Panc1 (cell line): ENCODE results near the gene C11orf65. TPM values are rescaled to one million over a fixed set of nuclear protein-coding genes. Genes with fewer than 3 reads are reported as not detected.

ENCODE experiments used
- ATAC-seq: fragments of 200-7000 bp; cut with Tn5 transposase; 2 replicates; pipeline ENCODE4 v1.9.1; 2020; ENCODE audit warnings: mild to moderate bottlenecking, moderate library complexity
- Bru-seq: library from RNA; stranded (reverse); fragments of 400-500 nt; gene quantifications from one replicate; lab custom pipeline; 2021; lab: Mats Ljungman, UMichigan
- BruChase-seq, 2 experiments: library from RNA; stranded (reverse); fragments of 400-500 nt; gene quantifications; one replicate each; lab custom pipeline; 2021; lab: Mats Ljungman, UMichigan
- BruUV-seq: library from RNA; stranded (reverse); fragments of 400-500 nt; replicated peaks from 2 replicates; lab custom pipeline; 2021; lab: Mats Ljungman, UMichigan
- CTCF ChIA-PET: fragments of 300-600 bp; sonication (Branson Sonifier 250); formaldehyde crosslinking; loops from one replicate; lab custom pipeline; 2022; ENCODE audit warnings: antibody characterized with exemption; lab: Charles Lee
- POLR2A ChIA-PET: fragments of 300-600 bp; sonication (Branson Sonifier 250); formaldehyde crosslinking; loops from one replicate; lab custom pipeline; 2022; ENCODE audit warnings: antibody characterized with exemption; lab: Charles Lee
- DNase-seq: peaks from one replicate; pipeline ENCODE4 v3.0.0-alpha.2; 2010; ENCODE audit warnings: low read depth, low spot score
- H3K27ac ChIP-seq: 2 replicates; pipeline ENCODE4 v1.5.1; 2011; ENCODE audit warnings: mild to moderate bottlenecking, low read length, inconsistent platforms
- H3K27me3 ChIP-seq: fragments of 200-500 bp; sonication (Bioruptor generic); 2 replicates; pipeline ENCODE4 v1.6.0; 2014; ENCODE audit warnings: low read length, inconsistent platforms; ENCODE audit not compliant: control insufficient read depth, insufficient read depth
- H3K36me3 ChIP-seq: fragments of 200-500 bp; sonication (Bioruptor generic); 2 replicates; pipeline ENCODE4 v1.5.1; 2014; ENCODE audit warnings: inconsistent platforms, mild to moderate bottlenecking, low read length, moderate library complexity; ENCODE audit not compliant: control insufficient read depth, insufficient read depth
- H3K4me1 ChIP-seq: 2 replicates; pipeline ENCODE4 v1.5.1; 2011; ENCODE audit warnings: inconsistent platforms, mild to moderate bottlenecking, low read length, moderate library complexity; ENCODE audit not compliant: control insufficient read depth, insufficient read depth
- H3K4me3 ChIP-seq, 2 experiments: 2 replicates each; pipeline ENCODE4 v1.5.1; 2011 to 2012; ENCODE audit warnings: low read depth in 2 of 2, low read length in 2 of 2, mild to moderate bottlenecking in 2 of 2, inconsistent platforms in 1 of 2, moderate library complexity in 1 of 2
- H3K9me3 ChIP-seq: fragments of 200-500 bp; sonication (Bioruptor generic); 2 replicates; pipeline ENCODE4 v1.5.1; 2014; ENCODE audit warnings: low read depth, mild to moderate bottlenecking, inconsistent platforms, low read length, moderate library complexity; ENCODE audit not compliant: control insufficient read depth, insufficient read depth
- CTCF ChIP-seq: fragments of 450-650 bp; IDR thresholded peaks from 2 replicates; pipeline ENCODE4 v1.5.1; 2017; ENCODE audit warnings: mild to moderate bottlenecking
- POLR2AphosphoS5 ChIP-seq: IDR thresholded peaks from 2 replicates; pipeline ENCODE4 v1.6.1; 2012; ENCODE audit warnings: mild to moderate bottlenecking, low read depth, low read length, moderate library complexity
- REST ChIP-seq, 2 experiments: IDR thresholded peaks; 2 replicates each; pipeline ENCODE4 v1.6.1; 2011 to 2012; ENCODE audit warnings: low read depth in 2 of 2, control low read depth in 1 of 2, low read length in 1 of 2, mild to moderate bottlenecking in 1 of 2, moderate library complexity in 1 of 2; ENCODE audit not compliant: insufficient read depth in 1 of 2
- SIN3A ChIP-seq: IDR thresholded peaks from 2 replicates; pipeline ENCODE4 v1.6.1; 2012; ENCODE audit warnings: low read depth, mild to moderate bottlenecking, low read length, moderate library complexity, borderline replicate concordance; ENCODE audit not compliant: insufficient read depth
- TCF7L2 ChIP-seq: IDR thresholded peaks from 2 replicates; pipeline ENCODE4 v1.6.1; 2011; ENCODE audit warnings: mild to moderate bottlenecking, low read depth, low read length, inconsistent platforms
- in situ Hi-C: cut with HindIII; loops from 2 replicates; pipeline ENCODE4 v1.10.0; 2016; ENCODE audit warnings: low sequenced_read_pairs, low pct_unique_long_range_greater_than_20kb
- intact Hi-C: fragments of 100-400 bp; cut with micrococcal nuclease; formaldehyde crosslinking; loops from one replicate; pipeline ENCODE4 v1.10.0; 2022; ENCODE audit not compliant: unreplicated experiment
- long read RNA-seq: library from polyadenylated mRNA; unstranded; transcript quantifications from one replicate; pipeline ENCODE4 v2.0.0, GENCODE V29; 2021; ENCODE audit not compliant: unreplicated experiment
- polyA plus RNA-seq: library from polyadenylated mRNA; unstranded; fragments of >200 nt; gene quantifications from one replicate; pipeline ENCODE4 v1.2.1, GENCODE V29; 2012; ENCODE audit warnings: missing spikeins; ENCODE audit not compliant: insufficient read length
- total RNA-seq: library from RNA; stranded (reverse); gene quantifications from one replicate; pipeline ENCODE4 v1.2.1, GENCODE V29; 2021; ENCODE audit not compliant: unreplicated experiment

Gene C11orf65
- 0.18 TPM for total RNA-seq
- polyA plus RNA-seq = 0.55 TPM
- percentile 33 among the genes with signal in this experiment for Bru-seq, nascent RNA
- BruChase-seq, experiment 1, labeled RNA remaining after a 2-hour chase = percentile 30 among the genes with signal in this experiment
- percentile 26 among the genes with signal in this experiment for BruChase-seq, experiment 2, labeled RNA remaining after a 6-hour chase
- long read RNA-seq, partial matches to known transcripts = 0 of 3 reads
- long read RNA-seq, other reads (novel, unspliced or antisense) = 3 of 3 reads

DNA sequence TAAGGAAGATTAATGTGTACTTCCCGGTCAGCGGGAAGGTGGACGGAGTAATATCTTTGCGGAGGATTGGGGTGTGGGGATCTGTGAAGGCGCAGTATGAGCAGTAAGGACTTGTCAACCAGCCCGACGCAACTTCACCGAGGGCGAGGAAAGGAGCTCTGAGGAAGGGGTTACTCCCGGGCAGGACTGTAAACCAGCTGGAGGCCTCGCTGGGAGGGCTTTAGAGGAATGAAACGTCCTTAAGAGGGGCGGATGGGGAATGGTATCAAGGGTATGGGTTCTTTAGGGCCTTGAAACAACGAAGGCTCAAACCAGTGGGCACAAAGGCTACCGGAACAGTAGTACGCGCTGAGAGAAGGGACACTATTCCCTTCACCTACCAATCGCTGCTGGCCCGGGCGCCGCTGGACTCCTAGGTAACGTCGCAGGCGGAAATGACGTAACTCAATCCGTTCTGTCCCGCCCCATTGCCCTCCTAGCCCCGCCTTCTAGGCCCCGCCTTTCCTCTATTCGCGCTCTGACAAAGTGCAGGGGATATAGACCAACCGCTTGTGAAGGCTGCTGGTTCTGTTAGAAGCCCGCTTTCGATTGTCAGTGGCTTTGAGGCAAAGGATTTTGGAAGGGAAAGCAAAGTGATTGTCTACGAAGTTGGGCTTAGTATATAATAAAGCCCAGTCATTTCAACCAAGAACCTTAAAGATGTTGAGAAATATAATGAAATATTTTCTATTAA lies at the start of gene C11orf65:
C11orf65 (minus strand) TSS at position 439 of the 733 bp plus-strand sequence. CDS start 5,970 bp downstream, outside the sequence.
- peaks cover 9% of the 10 kb centered on the region for H3K4me1 ChIP-seq
- H3K9me3 ChIP-seq = no peaks in the 10 kb centered on the region
- H3K27ac ChIP-seq = peak within 1 kb of the TSS; percentile 99
- no peaks in the 10 kb centered on the region for H3K27me3 ChIP-seq
- ChIA-PET CTCF (no interaction called here), POLR2A (interaction anchor here (0.8 kb wide), 1 partner anchor 60 kb away, joined by 3 read pairs; no protein-coding TSS in a partner anchor)
- peak within 1 kb of the TSS; percentile 80 to 95 for H3K4me3 ChIP-seq
- TF ChIP-seq SIN3A (0 out of 2 replicates have a peak, but pooled peaks have one; percentile 58), CTCF (no peak), TCF7L2 (no peak), REST (IDR thresholded peaks at IDR 0.05; ENCODE audit: insufficient read depth in 1 of 2, low read depth in 2 of 2, low read length in 1 of 2) (no peak), POLR2AphosphoS5 (peak; percentile 98)
- intact Hi-C loops (no loop called here), in situ Hi-C loops (no loop called here)
- no TSS peak for BruUV-seq
- ATAC-seq = peak; percentile 100
- DNase-seq = peak; percentile 92
- peaks cover 4% of the 10 kb centered on the region; the same call in 1 of the 2 replicates for H3K36me3 ChIP-seq

DNA sequence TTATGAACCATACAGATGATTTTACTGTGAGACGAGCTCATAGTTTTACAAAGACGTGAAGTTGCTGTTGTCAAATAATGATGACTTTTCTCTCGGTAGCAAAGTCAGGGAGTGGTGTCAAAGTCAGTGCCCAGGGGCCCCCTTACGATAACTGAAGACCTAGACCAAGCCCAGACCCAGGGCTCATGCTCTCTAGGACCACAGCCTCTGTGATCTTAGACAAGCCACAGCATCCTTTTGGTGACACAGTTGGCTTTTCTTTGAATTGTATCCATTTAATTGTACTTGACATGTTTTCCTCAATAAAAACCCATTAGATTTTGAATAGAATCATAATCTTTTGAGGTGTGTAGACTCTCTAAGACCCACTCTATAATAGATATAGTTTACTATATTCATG lies 48.8 kb upstream of the C11orf65 start:
- H3K27ac ChIP-seq = no peak overlapping the region
- TF ChIP-seq POLR2AphosphoS5 (no peak), CTCF (no peak), SIN3A (no peak), REST (IDR thresholded peaks at IDR 0.05; ENCODE audit: insufficient read depth in 1 of 2, low read depth in 2 of 2, low read length in 1 of 2) (no peak), TCF7L2 (no peak)
- DNase-seq = no peak
- BruUV-seq = no TSS peak
- in situ Hi-C loops = no loop called here
- H3K4me3 ChIP-seq = no peak overlapping the region
- ATAC-seq = no peak
- ChIA-PET POLR2A (interaction anchor here (0.6 kb wide), 1 partner anchor 267 kb away, joined by 4 read pairs; no protein-coding TSS in a partner anchor), CTCF (interaction anchor here (0.6 kb wide), 1 partner anchor 148 kb away, joined by 7 read pairs; no protein-coding TSS in a partner anchor)
- H3K36me3 ChIP-seq = no peaks in the 10 kb centered on the region
- intact Hi-C loops = no loop called here
- 0 out of 2 replicates have a peak, but pooled peaks cover under 1% of the 10 kb centered on the region for H3K9me3 ChIP-seq
- H3K4me1 ChIP-seq = no peaks in the 10 kb centered on the region
- peaks cover 22% of the 10 kb centered on the region for H3K27me3 ChIP-seq
